Activated CD4-positive, alpha-beta memory T cell treated with anti-CD3 and anti-CD28 coated beads, Interleukin-2, amount 10 ng/mL, durations not matched to agents 7 days and 5 days (primary cell): Measurements from ENCODE around the gene CAPNS1. TPM values are rescaled to one million over a fixed set of nuclear protein-coding genes. Genes with fewer than 3 reads are reported as not detected.
"Not testable (repeated sequence)": the region's sequence is repeated elsewhere in the genome, so short reads cannot be mapped to it uniquely, and the experiment has no call there.

Experiments used
- CTCF ChIA-PET: fragments of 350-600 bp; sonication (Branson Sonifier 250); formaldehyde crosslinking; loops from one replicate; lab custom pipeline; 2021; ENCODE audit warnings: antibody characterized with exemption, inconsistent platforms; lab: Charles Lee
- POLR2A ChIA-PET: fragments of 350-600 bp; sonication (Branson Sonifier 250); formaldehyde crosslinking; loops from one replicate; lab custom pipeline; 2021; ENCODE audit warnings: antibody characterized with exemption; lab: Charles Lee
- DNase-seq: peaks from one replicate; pipeline ENCODE4 v3.0.0-alpha.2; 2020
- H3K27ac Mint-ChIP-seq: one replicate; pipeline ENCODE4 v1.8.0; 2021; ENCODE audit warnings: mild to moderate bottlenecking, mixed read lengths
- H3K27me3 Mint-ChIP-seq: one replicate; pipeline ENCODE4 v1.8.0; 2021; ENCODE audit warnings: mixed read lengths
- H3K36me3 Mint-ChIP-seq: one replicate; pipeline ENCODE4 v1.8.0; 2021; ENCODE audit warnings: low read depth, mixed read lengths
- H3K4me1 Mint-ChIP-seq: one replicate; pipeline ENCODE4 v1.8.0; 2021; ENCODE audit warnings: mixed read lengths
- H3K4me3 Mint-ChIP-seq: one replicate; pipeline ENCODE4 v1.8.0; 2021; ENCODE audit warnings: mild to moderate bottlenecking, mixed read lengths
- H3K9me3 Mint-ChIP-seq: one replicate; pipeline ENCODE4 v1.8.0; 2021; ENCODE audit warnings: mixed read lengths
- total RNA-seq, 2 experiments: library from RNA; stranded (reverse); gene quantifications; one replicate each; pipeline ENCODE4 v1.2.3, GENCODE V29; 2021

Gene CAPNS1
- total RNA-seq, 2 experiments from 2014 or later = 520 to 539 TPM

DNA sequence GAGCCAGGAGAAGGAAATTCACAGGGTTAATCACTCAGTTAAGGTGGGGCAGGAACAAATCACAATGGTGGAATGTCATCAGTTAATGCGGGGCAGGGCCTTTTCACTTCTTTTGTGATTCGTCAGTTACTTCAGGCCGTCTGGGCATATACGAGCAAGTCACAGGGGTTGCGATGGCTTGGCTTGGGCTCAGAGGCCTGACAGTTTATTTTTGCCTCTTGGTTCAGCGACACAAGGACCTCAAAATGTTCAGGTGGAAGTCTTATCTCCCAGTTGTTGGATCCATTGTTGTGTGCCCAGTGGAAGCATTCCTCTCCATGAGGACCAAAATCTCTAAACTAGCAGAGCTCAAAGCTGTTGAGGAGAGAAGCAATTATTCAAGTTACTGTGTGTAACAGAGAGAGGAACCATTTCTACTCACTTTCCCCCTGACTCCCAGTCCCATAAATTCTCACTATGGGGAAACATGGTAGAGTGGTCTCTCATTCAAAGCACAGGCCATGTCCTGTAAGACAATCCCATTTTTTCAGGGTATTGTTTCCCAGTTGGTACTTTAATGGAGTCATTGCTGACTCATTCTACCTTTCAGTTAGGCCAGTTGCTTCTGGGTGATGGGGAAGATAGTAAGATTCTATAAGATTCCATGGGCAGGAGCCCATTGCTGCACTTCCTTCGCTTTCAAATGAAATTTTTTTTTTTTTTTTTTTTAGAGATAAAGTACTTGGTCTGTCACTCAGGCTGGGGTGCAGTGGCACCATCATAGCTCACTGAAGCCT is 21.1 kb downstream of the CAPNS1 start:
- peaks cover 25% of the 10 kb centered on the region for H3K36me3 Mint-ChIP-seq
- H3K9me3 Mint-ChIP-seq = no peaks in the 10 kb centered on the region
- ChIA-PET POLR2A (interaction anchor here (0.9 kb wide), 1 partner anchor 9 kb away, joined by 3 read pairs; no protein-coding TSS in a partner anchor), CTCF (no interaction called here)
- no peaks in the 10 kb centered on the region for H3K4me1 Mint-ChIP-seq
- DNase-seq = no peak
- no peak overlapping the region for H3K27ac Mint-ChIP-seq
- no peak overlapping the region for H3K4me3 Mint-ChIP-seq
- H3K27me3 Mint-ChIP-seq = no peaks in the 10 kb centered on the region

DNA sequence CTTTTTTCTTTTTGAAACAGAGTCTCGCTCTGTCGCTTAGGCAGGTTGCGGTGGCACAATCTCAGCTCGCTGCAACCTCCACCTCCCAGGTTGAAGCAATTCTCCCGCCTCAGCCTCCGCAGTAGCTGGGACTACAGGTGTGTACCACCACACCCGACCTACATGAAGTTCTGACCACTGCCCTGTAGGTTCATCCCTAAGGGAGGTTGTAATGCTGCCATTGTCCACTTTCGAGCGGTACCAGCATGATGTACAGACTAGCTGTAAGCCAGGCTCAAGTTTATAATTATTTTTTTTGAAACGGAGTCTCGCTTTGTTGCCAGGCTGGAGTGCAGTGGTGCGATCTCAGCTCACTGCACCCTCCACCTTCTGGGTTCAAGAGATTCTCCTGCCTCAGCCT is 23.9 kb downstream of the CAPNS1 start:
- Mint-ChIP-seq H3K4me3 (no peak overlapping the region), H3K9me3 (no peaks in the 10 kb centered on the region), H3K27me3 (no peaks in the 10 kb centered on the region), H3K4me1 (no peaks in the 10 kb centered on the region), H3K27ac (no peak overlapping the region), H3K36me3 (peaks cover 27% of the 10 kb centered on the region)
- no peak for DNase-seq
- POLR2A ChIA-PET = interaction anchor here (0.9 to 1.2 kb wide), 3 partner anchors 11 to 49 kb away, joined by 3 read pairs; partner anchors contain the start of gene POLR2I
- CTCF ChIA-PET = interaction anchor here (13.0 kb wide), 1 partner anchor 36 kb away, joined by 150 read pairs; no protein-coding TSS in a partner anchor

DNA sequence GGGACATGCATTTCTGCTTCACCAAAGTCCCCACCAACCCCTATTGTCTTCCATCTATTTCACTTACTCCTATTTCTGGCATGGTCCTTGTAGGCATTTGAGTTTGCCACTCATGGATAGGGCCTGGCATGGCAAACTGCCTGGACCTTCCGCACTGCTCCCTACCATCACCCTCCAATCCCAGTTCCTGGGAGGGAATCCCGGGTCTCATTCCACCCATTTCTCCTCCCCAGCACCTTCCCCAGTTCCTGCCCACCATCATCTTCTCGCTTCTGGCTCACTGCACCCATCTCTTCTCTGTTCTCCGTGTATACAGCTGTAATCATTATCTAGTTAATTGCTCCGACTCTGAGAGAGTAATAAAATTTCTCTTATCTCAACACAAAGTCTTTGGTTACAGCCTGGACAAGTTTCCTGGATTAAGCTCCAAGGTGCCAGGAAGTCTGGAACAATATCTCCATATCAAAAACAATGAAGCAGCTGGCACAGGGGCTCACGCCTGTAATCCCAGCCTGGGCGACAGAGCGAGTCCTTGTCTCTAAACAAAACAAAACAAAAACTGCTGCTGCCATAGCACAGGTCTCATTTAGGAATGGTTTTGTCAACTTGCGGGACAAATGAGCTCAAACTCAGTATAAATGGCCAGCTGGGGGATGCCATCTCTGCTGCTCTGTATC is 29.4 kb downstream of the CAPNS1 start:
- no peaks in the 10 kb centered on the region for H3K9me3 Mint-ChIP-seq
- H3K4me3 Mint-ChIP-seq = no peak overlapping the region
- no peak overlapping the region for H3K27ac Mint-ChIP-seq
- peaks cover 2% of the 10 kb centered on the region for H3K36me3 Mint-ChIP-seq
- ChIA-PET POLR2A (interaction anchor here (0.7 to 1.6 kb wide), 4 partner anchors 8 to 46 kb away, joined by 3 to 10 read pairs (median 4); partner anchors contain the start of gene ZNF146), CTCF (interaction anchor here (1.0 to 13.0 kb wide), 8 partner anchors 15 to 216 kb away, joined by 3 to 150 read pairs (median 4); partner anchors contain the start of genes CAPNS1, ZNF146 and ZNF565)
- H3K4me1 Mint-ChIP-seq = peaks cover 5% of the 10 kb centered on the region
- H3K27me3 Mint-ChIP-seq = no peaks in the 10 kb centered on the region
- no peak for DNase-seq

DNA sequence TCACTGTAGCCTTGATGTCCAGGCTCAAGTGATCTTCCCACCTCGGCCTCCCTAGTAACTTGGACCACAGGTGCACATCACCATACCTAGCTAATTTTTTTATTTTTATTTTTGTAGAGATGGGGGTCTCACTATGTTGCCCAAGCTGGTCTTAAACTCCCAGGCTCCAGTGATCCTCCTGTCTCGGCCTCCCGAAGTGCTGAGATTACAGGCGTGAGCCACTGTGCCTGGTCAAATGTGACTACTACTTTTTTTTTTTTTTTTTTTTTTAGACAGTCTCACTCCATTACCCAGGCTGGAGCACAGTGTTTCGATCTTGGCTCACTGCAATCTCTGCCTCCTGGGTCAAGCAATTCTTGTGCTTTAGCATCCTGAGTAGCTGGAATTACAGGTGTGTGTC is 33.0 kb downstream of the CAPNS1 start:
- POLR2A ChIA-PET = no interaction called here
- no peak for DNase-seq
- Mint-ChIP-seq H3K27me3 (no peaks in the 10 kb centered on the region), H3K36me3 (no peaks in the 10 kb centered on the region), H3K27ac (no peak overlapping the region), H3K9me3 (no peaks in the 10 kb centered on the region), H3K4me3 (no peak overlapping the region), H3K4me1 (peaks cover 5% of the 10 kb centered on the region)
- CTCF ChIA-PET = interaction anchor here (13.0 kb wide), 1 partner anchor 45 kb away, joined by 150 read pairs; no protein-coding TSS in a partner anchor

- H3K4me1 Mint-ChIP-seq, H3K27me3 Mint-ChIP-seq, H3K9me3 Mint-ChIP-seq, H3K36me3 Mint-ChIP-seq, H3K27ac Mint-ChIP-seq, POLR2A ChIA-PET, DNase-seq, H3K4me3 Mint-ChIP-seq: not testable (repeated sequence)
- CTCF ChIA-PET = interaction anchor here (0.6 to 13.0 kb wide), 2 partner anchors 46 to 338 kb away, joined by 5 to 150 read pairs; no protein-coding TSS in a partner anchor
Measured at GRCh38 chr19:36173846-36174245, 34.0 kb downstream of the CAPNS1 start.

DNA sequence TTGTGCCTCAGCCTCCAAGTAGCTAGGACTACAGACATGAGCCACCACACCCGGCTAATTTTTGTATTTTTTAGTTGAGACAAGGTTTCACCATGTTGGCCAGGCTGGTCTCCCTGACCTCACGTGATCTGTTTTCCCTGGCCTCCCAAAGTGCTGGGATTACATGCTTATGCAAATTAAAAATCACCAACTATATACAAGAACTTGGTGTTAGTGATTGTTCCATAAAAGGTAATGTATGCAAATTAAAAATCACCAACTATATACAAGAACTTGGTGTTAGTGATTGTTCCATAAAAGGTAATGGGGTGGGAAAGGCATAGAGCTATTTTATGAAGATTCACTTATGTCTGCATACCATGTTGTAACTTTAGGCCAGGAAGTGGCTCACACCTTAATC is 39.2 kb downstream of the CAPNS1 start:
- H3K27me3 Mint-ChIP-seq, H3K4me3 Mint-ChIP-seq, H3K36me3 Mint-ChIP-seq, DNase-seq, H3K4me1 Mint-ChIP-seq, H3K9me3 Mint-ChIP-seq, H3K27ac Mint-ChIP-seq, POLR2A ChIA-PET: not testable (repeated sequence)
- CTCF ChIA-PET = interaction anchor here (0.6 to 1.0 kb wide), 3 partner anchors 35 to 223 kb away, joined by 3 to 5 read pairs (median 3); no protein-coding TSS in a partner anchor

DNA sequence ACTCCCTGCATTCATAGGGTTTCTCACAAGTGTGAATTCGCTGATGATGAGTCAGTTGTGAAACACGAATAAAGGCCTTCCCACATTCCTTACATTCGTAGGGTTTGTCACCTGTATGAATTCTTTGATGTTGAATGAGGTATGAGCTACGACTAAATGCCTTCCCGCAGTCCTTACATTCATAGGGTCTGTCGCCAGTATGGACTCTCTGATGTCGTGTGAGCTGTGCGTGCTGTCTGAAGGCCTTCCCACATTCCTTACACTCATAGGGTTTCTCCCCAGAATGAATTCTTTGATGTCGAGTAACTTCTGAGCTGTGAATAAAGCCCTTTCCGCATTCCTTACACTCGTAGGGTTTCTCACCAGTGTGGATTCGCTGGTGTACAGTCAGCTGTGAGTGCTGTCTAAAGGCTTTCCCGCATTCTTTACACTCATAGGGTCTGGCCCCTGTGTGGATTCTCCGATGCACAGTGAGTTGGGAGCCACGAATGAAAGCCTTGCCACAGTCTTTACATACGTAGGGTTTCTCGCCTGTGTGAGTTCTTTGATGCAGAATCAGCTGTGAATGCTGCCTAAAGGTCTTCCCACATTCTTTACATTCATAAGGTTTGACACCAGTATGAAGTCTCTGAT is 42.9 kb downstream of the CAPNS1 start:
- no peak overlapping the region for H3K27ac Mint-ChIP-seq
- no peak overlapping the region for H3K4me3 Mint-ChIP-seq
- no peaks in the 10 kb centered on the region for H3K4me1 Mint-ChIP-seq
- no peaks in the 10 kb centered on the region for H3K27me3 Mint-ChIP-seq
- no peak for DNase-seq
- ChIA-PET POLR2A (no interaction called here), CTCF (interaction anchor here (1.3 kb wide), 1 partner anchor 55 kb away, joined by 3 read pairs; no protein-coding TSS in a partner anchor)
- peaks cover 9% of the 10 kb centered on the region for H3K36me3 Mint-ChIP-seq
- H3K9me3 Mint-ChIP-seq = no peaks in the 10 kb centered on the region

DNA sequence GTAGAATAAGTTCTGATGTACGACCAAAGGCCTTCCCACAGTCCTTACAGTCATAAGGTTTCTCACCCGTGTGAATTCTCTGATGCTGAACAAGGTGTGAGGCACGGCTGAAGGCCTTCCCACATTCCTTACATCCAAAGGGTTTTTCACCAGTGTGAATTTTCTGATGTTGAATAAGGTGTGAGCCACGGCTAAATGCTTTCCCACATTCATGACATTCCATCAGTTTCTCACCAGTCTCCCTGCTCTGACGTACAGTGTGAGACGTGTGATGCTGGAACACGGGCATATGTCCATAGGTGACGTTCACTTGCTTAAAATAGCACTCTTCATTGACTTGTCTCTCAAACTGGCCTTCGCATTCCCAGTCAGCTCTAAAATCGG is 43.4 kb downstream of the CAPNS1 start:
- no peak for DNase-seq
- no peaks in the 10 kb centered on the region for H3K27me3 Mint-ChIP-seq
- CTCF ChIA-PET = interaction anchor here (1.3 kb wide), 1 partner anchor 55 kb away, joined by 3 read pairs; no protein-coding TSS in a partner anchor
- no peak overlapping the region for H3K27ac Mint-ChIP-seq
- H3K4me1 Mint-ChIP-seq = no peaks in the 10 kb centered on the region
- POLR2A ChIA-PET = no interaction called here
- H3K4me3 Mint-ChIP-seq = no peak overlapping the region
- H3K9me3 Mint-ChIP-seq = no peaks in the 10 kb centered on the region
- H3K36me3 Mint-ChIP-seq = peaks cover 9% of the 10 kb centered on the region

GRCh38 chr19:36186722-36187121 is 46.9 kb downstream of the CAPNS1 start:
- POLR2A ChIA-PET = interaction anchor here (1.2 kb wide), 1 partner anchor 60 kb away, joined by 4 read pairs; no protein-coding TSS in a partner anchor
- H3K27ac Mint-ChIP-seq, H3K36me3 Mint-ChIP-seq, H3K4me1 Mint-ChIP-seq, H3K27me3 Mint-ChIP-seq, H3K4me3 Mint-ChIP-seq, DNase-seq, H3K9me3 Mint-ChIP-seq, CTCF ChIA-PET: not testable (repeated sequence)

DNA sequence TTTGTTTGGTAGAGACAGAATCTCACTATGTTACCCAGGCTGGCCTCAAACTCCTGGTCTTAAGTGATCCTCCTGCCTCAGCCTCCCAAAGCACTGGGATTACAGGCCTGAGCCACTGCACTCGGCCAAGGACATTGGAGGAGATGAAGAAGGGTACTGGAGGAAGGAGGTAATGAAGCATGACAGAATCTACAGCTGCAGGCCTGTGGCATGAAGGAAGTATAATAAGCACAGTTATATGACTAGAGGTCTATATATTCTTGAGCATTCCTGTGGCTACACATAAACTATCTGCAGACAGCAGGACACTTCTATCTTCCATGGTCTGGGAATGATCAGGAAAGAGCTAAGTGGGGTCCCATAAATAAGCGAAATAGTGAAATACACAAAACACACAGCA is 56.4 kb downstream of the CAPNS1 start:
- ChIA-PET CTCF (no interaction called here), POLR2A (no interaction called here)
- no peak for DNase-seq
- Mint-ChIP-seq H3K4me3 (no peak overlapping the region), H3K36me3 (peaks cover 5% of the 10 kb centered on the region), H3K27ac (no peak overlapping the region), H3K4me1 (no peaks in the 10 kb centered on the region), H3K27me3 (no peaks in the 10 kb centered on the region), H3K9me3 (no peaks in the 10 kb centered on the region)

GRCh38 chr19:36198119-36198518 is 58.3 kb downstream of the CAPNS1 start:
- no peaks in the 10 kb centered on the region for H3K4me1 Mint-ChIP-seq
- ChIA-PET CTCF (no interaction called here), POLR2A (interaction anchor here (1.2 kb wide), 1 partner anchor 17 kb away, joined by 4 read pairs; the partner anchor contains the start of gene ZNF146)
- no peak for DNase-seq
- no peak overlapping the region for H3K4me3 Mint-ChIP-seq
- H3K27me3 Mint-ChIP-seq = no peaks in the 10 kb centered on the region
- H3K27ac Mint-ChIP-seq = no peak overlapping the region
- peaks cover 5% of the 10 kb centered on the region for H3K36me3 Mint-ChIP-seq
- no peaks in the 10 kb centered on the region for H3K9me3 Mint-ChIP-seq
